Glutamatergic neuron (in vitro differentiated cells): Measurements from ENCODE around the gene GAA. TPM values are rescaled to one million over a fixed set of nuclear protein-coding genes. Genes with fewer than 3 reads are reported as not detected.

Source experiments
- DNase-seq: peaks from one replicate; pipeline ENCODE4 v3.0.0; 2022
- H3K27ac Mint-ChIP-seq: one replicate; pipeline ENCODE4 v1.8.0; 2020; ENCODE audit warnings: mild to moderate bottlenecking, mixed read lengths, inconsistent platforms; ENCODE audit not compliant: unreplicated experiment
- H3K27me3 Mint-ChIP-seq: one replicate; pipeline ENCODE4 v1.8.0; 2020; ENCODE audit warnings: mild to moderate bottlenecking, moderate library complexity, mixed read lengths, inconsistent platforms; ENCODE audit not compliant: unreplicated experiment
- H3K36me3 Mint-ChIP-seq: one replicate; pipeline ENCODE4 v1.8.0; 2020; ENCODE audit warnings: mild to moderate bottlenecking, mixed read lengths, inconsistent platforms; ENCODE audit not compliant: unreplicated experiment
- H3K4me1 Mint-ChIP-seq: one replicate; pipeline ENCODE4 v1.8.0; 2020; ENCODE audit warnings: mild to moderate bottlenecking, low read depth, mixed read lengths, inconsistent platforms; ENCODE audit not compliant: unreplicated experiment
- H3K4me3 Mint-ChIP-seq: one replicate; pipeline ENCODE4 v1.8.0; 2020; ENCODE audit warnings: mild to moderate bottlenecking, mixed read lengths, inconsistent platforms; ENCODE audit not compliant: unreplicated experiment
- H3K9me3 Mint-ChIP-seq: one replicate; pipeline ENCODE4 v1.8.0; 2020; ENCODE audit warnings: mild to moderate bottlenecking, moderate library complexity, mixed read lengths, inconsistent platforms; ENCODE audit not compliant: unreplicated experiment
- CTCF ChIP-seq: fragments of 200-600 bp; sonication (generic); IDR thresholded peaks from one replicate; pipeline ENCODE4 v1.5.0; 2021; ENCODE audit not compliant: partially characterized antibody, unreplicated experiment
- total RNA-seq: library from RNA; stranded (reverse); fragmentation: NEBNext Ultra II Directional; extraction: Animal tissue kit (Norgen Biotek cat#: 25700); gene quantifications from one replicate; pipeline ENCODE4 v1.2.1, GENCODE V29; 2021; ENCODE audit not compliant: unreplicated experiment

Gene GAA
- total RNA-seq, 1 donor from 2014 or later = 384 TPM

- Mint-ChIP-seq H3K36me3 (peaks cover 27% of the 10 kb centered on the region), H3K4me3 (peak overlapping the region; percentile 34), H3K27me3 (peaks cover 14% of the 10 kb centered on the region), H3K4me1 (peaks cover 19% of the 10 kb centered on the region), H3K9me3 (peaks cover 38% of the 10 kb centered on the region), H3K27ac (peak overlapping the region; percentile 68)
- DNase-seq = no peak
- TF ChIP-seq CTCF = no peak
Measured at GRCh38 chr17:80116921-80117380, 15.6 kb downstream of the GAA start.

DNA sequence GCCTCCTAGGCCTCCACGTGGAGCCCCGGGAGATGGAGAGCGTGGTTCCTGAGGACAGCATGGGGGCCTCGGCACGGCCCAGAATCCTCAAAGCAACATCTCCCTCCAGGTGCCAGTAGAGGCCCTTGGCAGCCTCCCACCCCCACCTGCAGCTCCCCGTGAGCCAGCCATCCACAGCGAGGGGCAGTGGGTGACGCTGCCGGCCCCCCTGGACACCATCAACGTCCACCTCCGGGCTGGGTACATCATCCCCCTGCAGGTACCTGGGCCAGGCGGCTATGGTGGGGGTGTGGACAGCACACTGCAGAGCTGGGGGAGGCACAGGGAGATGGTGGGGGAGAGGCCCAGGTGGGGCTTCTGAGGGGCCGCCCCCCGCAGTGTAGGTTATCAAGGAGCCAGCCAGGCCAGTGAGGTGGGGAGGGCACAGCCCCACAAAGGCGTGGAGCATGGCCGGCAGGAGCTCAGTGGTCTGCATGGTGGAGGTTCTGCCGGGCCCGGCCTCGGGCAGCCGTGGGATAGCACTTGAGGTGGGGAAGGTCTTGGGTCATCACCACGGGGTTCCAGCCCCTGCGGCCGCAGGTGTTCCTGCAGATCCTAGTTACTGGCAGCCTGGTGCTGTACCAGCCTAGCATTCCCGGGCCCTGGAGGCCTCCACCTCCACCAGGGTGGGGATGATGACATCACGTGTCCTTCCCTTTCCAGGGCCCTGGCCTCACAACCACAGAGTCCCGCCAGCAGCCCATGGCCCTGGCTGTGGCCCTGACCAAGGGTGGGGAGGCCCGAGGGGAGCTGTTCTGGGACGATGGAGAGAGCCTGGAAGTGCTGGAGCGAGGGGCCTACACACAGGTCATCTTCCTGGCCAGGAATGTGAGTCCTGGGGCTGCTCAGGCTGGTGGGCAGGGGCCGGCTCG lies 16.4 kb downstream of the GAA start:
- Mint-ChIP-seq H3K4me1 (peaks cover 19% of the 10 kb centered on the region), H3K27me3 (peaks cover 12% of the 10 kb centered on the region), H3K4me3 (peak overlapping the region; percentile 34), H3K9me3 (peaks cover 38% of the 10 kb centered on the region), H3K27ac (peak overlapping the region; percentile 98), H3K36me3 (peaks cover 27% of the 10 kb centered on the region)
- no peak for DNase-seq
- TF ChIP-seq CTCF = no peak

DNA sequence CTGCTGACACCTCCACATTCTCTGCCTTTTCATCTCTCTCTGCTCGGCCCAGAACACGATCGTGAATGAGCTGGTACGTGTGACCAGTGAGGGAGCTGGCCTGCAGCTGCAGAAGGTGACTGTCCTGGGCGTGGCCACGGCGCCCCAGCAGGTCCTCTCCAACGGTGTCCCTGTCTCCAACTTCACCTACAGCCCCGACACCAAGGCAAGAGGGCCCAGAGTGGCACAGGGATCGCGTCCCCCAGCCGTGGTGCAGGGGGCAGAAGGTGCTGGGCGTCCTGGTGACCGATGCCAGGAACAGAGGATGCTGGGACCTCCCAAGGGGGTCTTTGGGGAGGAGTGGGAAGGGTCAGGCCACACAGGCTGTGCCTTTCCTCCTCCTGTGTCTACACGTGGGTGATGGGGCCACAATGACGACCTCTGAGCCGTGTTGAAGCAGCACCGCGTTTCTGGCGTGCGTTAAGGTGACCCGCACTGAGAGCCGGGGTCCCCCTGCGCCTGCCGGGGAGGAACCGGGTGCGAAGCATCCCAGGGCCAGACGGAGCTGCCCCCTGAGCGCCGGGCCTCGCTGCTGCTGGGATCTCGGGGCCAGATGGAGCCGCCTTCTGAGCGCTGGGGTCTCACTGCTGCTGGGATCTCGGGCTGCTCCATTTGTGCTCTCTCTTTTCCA lies 17.4 kb downstream of the GAA start:
- Mint-ChIP-seq H3K4me1 (peaks cover 19% of the 10 kb centered on the region), H3K9me3 (peaks cover 38% of the 10 kb centered on the region), H3K27ac (peak overlapping the region; percentile 98), H3K36me3 (peaks cover 27% of the 10 kb centered on the region), H3K4me3 (peak overlapping the region; percentile 76), H3K27me3 (peaks cover 12% of the 10 kb centered on the region)
- no peak for TF ChIP-seq CTCF
- DNase-seq = no peak

DNA sequence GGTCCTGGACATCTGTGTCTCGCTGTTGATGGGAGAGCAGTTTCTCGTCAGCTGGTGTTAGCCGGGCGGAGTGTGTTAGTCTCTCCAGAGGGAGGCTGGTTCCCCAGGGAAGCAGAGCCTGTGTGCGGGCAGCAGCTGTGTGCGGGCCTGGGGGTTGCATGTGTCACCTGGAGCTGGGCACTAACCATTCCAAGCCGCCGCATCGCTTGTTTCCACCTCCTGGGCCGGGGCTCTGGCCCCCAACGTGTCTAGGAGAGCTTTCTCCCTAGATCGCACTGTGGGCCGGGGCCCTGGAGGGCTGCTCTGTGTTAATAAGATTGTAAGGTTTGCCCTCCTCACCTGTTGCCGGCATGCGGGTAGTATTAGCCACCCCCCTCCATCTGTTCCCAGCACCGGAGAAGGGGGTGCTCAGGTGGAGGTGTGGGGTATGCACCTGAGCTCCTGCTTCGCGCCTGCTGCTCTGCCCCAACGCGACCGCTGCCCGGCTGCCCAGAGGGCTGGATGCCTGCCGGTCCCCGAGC lies 17.9 kb downstream of the GAA start:
- peaks cover 24% of the 10 kb centered on the region for H3K4me1 Mint-ChIP-seq
- peaks cover 12% of the 10 kb centered on the region for H3K27me3 Mint-ChIP-seq
- TF ChIP-seq CTCF = no peak
- H3K36me3 Mint-ChIP-seq = peaks cover 23% of the 10 kb centered on the region
- peak overlapping the region; percentile 98 for H3K27ac Mint-ChIP-seq
- peak overlapping the region; percentile 76 for H3K4me3 Mint-ChIP-seq
- peaks cover 38% of the 10 kb centered on the region for H3K9me3 Mint-ChIP-seq
- DNase-seq = peak; percentile 88
